Measurements from ENCODE around the gene GFPT2.
A peak's percentile ranks its signal among the peaks of the same experiment; 100 is the strongest.

- TF ChIP-seq POLR2A (IDR thresholded peaks at IDR 0.05) (no peak), CTCF (IDR thresholded peaks at IDR 0.05) (peak; percentile 56 to 78 (median 67))
Measured at GRCh38 chr5:180328296-180329137, 24.6 kb downstream of the GFPT2 start.

Measured in esophagus squamous epithelium (tissue), 4 donors.